ENCODE data around the gene CLSTN3. TPM values are rescaled to one million over a fixed set of nuclear protein-coding genes. Genes with fewer than 3 reads are reported as not detected.
A peak's percentile ranks its signal among the peaks of the same experiment; 100 is the strongest.

Gene CLSTN3
- total RNA-seq, 4 donors from 2014 or later, result 22.1 to 41.1 (median 31.7) TPM

DNA sequence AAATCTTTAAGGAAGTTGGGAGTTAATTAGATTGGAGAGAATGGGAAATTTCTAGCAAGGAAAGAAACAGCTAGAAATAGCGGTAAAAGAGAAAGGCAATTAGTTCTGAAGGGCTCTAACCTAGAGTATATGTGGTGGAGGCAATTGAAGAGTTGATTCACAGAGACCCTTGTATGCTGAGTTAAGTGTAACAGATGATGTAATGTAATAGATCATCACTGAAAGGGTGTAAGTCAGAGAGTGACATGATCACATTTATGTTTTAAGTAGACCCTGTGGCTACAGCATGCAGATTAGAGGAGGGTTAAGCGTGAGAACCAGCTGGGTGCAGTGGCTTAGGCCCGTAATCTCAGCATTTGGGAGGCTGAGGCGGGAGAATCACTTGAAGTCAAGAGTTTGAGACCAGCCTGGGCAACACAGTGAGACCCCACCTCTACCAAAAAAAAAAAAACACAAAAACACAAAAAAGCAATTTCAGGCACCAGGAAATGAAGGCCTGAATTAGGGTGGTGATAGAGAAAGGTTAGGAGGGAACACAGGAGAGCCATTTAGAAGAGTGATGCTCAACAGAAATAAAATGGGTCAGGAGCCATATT, 4.4 kb upstream of the CLSTN3 start:
- WGBS, 2 donors, result 87 to 95% methylated on average over 4 of the region's 4 CpGs
- intact Hi-C loops (cut with DNase I; ENCODE audit: low total_unique reads), result no loop called here

DNA sequence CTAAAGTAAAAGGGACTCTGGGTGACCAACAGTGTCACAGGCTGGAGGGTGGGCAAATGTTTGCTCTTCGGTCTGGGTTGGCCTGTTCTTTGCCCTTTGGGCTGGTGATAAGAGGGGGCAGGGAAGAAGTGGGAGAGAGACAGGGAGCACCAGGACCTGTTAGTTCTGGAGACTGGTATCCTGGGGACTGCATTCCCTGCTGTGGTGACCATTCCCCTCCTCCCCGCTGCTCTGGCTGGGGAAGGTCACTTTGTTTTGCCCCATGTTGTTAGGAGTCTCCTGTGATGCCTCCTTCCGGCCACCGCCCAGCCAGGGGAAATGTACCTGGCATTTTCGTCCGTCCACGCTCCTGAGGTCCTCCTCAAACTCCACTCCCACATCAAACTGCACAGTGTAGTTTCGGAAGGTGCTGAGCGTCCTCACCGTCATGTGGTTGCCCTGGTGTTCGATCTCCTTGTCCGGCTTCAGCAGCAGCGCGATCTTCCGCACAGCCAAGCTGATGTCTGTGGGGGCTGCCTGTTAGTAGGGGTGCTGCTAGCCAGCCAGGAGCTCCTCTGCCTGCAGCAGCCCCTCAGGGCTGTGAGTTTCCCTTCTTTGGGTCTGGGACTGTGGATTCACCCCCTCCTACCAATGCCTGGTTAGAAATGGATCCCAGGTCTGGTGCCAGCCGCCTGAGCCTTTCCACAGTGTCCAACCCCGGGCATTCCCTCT, 2.1 kb upstream of the CLSTN3 start:
- H3K4me3 ChIP-seq (ENCODE audit: low read depth, poor library complexity, severe bottlenecking), result no peak overlapping the region
- intact Hi-C loops (cut with DNase I; ENCODE audit: low total_unique reads), result no loop called here
- DNase-seq (ENCODE audit: low spot score in 2 of 2), result no peak
- TF ChIP-seq, protein P1, sequence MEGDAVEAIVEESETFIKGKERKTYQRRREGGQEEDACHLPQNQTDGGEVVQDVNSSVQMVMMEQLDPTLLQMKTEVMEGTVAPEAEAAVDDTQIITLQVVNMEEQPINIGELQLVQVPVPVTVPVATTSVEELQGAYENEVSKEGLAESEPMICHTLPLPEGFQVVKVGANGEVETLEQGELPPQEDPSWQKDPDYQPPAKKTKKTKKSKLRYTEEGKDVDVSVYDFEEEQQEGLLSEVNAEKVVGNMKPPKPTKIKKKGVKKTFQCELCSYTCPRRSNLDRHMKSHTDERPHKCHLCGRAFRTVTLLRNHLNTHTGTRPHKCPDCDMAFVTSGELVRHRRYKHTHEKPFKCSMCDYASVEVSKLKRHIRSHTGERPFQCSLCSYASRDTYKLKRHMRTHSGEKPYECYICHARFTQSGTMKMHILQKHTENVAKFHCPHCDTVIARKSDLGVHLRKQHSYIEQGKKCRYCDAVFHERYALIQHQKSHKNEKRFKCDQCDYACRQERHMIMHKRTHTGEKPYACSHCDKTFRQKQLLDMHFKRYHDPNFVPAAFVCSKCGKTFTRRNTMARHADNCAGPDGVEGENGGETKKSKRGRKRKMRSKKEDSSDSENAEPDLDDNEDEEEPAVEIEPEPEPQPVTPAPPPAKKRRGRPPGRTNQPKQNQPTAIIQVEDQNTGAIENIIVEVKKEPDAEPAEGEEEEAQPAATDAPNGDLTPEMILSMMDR (IDR thresholded peaks at IDR 0.05), result no peak
- no peak for TF ChIP-seq POLR2A (IDR thresholded peaks at IDR 0.05)
- WGBS, 2 donors, result 84 to 90% methylated on average over 17 of the region's 17 CpGs

More for the DNA sequence above, 4.4 kb upstream of the CLSTN3 start:
- DNase-seq (ENCODE audit: low spot score in 2 of 2), result no peak
- H3K4me3 ChIP-seq (ENCODE audit: low read depth, poor library complexity, severe bottlenecking), result no peak overlapping the region
- TF ChIP-seq POLR2A (IDR thresholded peaks at IDR 0.05), result no peak
- TF ChIP-seq, protein P1 (IDR thresholded peaks at IDR 0.05), result no peak

DNA sequence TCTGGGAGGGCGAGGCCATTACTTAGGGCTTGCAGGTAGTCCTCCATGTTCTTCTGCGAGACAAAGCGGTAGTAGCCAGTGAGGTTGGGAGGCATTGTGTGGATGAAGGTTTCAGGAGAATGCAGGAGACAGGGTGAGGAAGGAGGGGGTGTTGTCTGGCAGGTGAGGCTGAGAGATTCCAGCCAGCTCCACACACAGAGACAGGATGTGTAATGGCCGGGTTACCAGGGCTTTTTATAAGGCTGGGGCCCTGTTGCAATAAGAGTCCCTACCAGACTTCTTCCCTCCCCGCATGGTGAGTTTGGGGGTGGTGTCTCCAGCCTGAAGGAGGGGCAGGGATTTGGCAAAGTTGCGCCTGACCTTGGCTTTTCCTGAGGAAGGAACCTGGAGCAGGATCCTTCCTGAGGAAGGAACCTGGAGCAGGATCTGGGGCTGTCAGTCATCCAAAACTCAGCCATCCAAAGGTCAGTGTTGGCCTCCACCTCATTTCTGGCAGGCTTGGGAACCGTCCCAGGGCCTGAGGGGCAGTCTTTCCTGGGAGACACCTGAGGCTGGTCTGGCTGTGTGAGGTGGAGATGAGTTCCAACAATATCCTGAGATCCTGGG, 1.4 kb upstream of the CLSTN3 start, which contains the start of gene RBP5:
RBP5 (minus strand) TSS at position 209 of the 606 bp plus-strand sequence; CDS start at position 95, 114 bp downstream.
- DNase-seq (ENCODE audit: low spot score in 2 of 2), result no peak
- TF ChIP-seq POLR2A (IDR thresholded peaks at IDR 0.05), result no peak
- TF ChIP-seq, protein P1 (IDR thresholded peaks at IDR 0.05), result no peak
- 53 to 62% methylated on average over 7 of the region's 7 CpGs for WGBS, 2 donors
- intact Hi-C loops (cut with DNase I; ENCODE audit: low total_unique reads), result no loop called here
- peak within 1 kb of the TSS; percentile 35 for H3K4me3 ChIP-seq (ENCODE audit: low read depth, poor library complexity, severe bottlenecking)

DNA sequence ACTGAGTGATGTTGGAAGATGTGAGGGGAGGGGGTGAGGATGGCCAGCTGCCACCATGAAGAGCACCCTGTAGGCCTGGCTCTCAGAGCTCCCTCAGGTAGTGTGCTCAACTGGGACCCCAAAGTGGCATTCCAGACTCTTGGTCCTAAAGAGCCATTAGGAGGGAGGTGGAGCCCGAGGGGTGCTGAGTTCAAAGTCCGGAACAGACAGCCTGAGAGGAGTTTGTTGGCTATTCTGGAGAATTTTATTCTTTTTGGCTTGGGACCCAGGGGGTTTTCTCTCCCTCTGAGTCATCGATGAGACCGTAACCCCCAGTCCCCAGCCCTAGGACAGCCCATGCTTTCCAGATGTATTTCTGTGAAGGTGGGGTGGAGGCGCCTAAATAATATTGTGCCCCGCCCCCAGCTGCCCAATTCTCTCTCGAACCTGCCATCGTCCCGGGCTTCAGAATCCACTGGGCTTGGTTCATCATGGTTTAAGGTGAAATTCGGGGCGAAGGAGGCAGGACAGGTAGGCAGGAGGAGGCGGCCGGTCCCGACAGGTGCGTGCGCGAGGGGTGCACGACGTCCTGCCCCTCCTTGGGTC, 792 bp upstream of the CLSTN3 start:
- H3K4me3 ChIP-seq (ENCODE audit: low read depth, poor library complexity, severe bottlenecking), result peak overlapping the region; percentile 35
- intact Hi-C loops (cut with DNase I; ENCODE audit: low total_unique reads), result no loop called here
- WGBS, 2 donors, result 4 to 7% methylated on average over 11 to 19 of the region's 19 CpGs
- TF ChIP-seq, protein P1 (IDR thresholded peaks at IDR 0.05), result no peak
- TF ChIP-seq POLR2A (IDR thresholded peaks at IDR 0.05), result no peak
- no peak for DNase-seq (ENCODE audit: low spot score in 2 of 2)

DNA sequence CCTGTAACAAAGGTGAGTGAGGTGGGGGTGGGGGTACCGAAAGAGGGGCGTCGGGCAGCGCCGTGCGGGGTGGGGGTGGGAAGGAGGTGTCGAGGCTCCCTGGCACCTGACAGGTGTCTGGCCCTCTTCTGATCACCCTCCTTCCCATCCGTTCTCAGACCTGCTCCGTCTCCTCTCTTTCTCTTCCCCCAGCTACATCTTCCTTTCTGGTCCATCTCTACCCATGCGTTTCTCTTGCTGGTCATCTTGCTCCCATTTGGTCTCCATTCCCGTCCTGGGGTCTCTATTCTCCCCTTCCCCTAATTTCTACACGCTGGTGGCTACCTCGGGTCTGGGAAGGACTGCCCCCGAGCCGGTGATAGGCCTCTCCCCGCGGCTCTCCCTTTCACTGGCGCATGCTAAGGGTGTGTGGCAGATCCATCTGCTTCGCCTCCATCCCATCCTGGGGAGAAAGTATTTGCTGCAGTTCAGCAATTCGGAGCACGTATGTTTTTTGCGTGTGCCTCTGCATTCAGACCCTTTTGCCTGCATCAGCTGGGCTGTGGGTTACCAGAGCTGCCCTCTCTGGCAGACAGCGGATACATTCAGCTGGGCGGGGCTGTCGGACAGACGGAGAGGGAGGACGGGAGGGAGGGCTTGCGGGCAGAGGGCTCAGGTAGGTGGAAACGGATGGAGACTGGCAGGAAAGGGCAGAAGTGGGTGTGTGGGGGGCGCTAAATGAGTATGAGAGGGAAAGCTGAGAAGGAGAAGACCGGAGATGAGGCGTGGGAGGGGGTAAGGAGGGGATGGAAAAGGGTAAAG, 730 bp downstream of the CLSTN3 start:
- peak overlapping the region; percentile 35 for H3K4me3 ChIP-seq (ENCODE audit: low read depth, poor library complexity, severe bottlenecking)
- no peak for DNase-seq (ENCODE audit: low spot score in 2 of 2)
- intact Hi-C loops (cut with DNase I; ENCODE audit: low total_unique reads), result no loop called here
- TF ChIP-seq, protein P1 (IDR thresholded peaks at IDR 0.05), result no peak
- no peak for TF ChIP-seq POLR2A (IDR thresholded peaks at IDR 0.05)
- 3% methylated on average over 32 of the region's 32 CpGs for WGBS, 2 donors
